Posterior cingulate gyrus (tissue), 11 donors: ENCODE results near the gene PRELID2.
A peak's percentile ranks its signal among the peaks of the same experiment; 100 is the strongest.
"Not testable (repeated sequence)": the region's sequence is repeated elsewhere in the genome, so short reads cannot be mapped to it uniquely, and the experiment has no call there.

Source experiments
- DNase-seq, 10 donors: peaks; one replicate each; pipeline versions ENCODE4 v3.0.0 to v3.0.0-alpha.2; 2020 to 2021; ENCODE audit warnings: mixed read lengths in 3 of 10
- intact Hi-C: fragments of 100-400 bp; cut with DNase I; formaldehyde crosslinking; loops from one replicate; pipeline ENCODE4 v1.15.1; 2023

PRELID2 gene

DNA sequence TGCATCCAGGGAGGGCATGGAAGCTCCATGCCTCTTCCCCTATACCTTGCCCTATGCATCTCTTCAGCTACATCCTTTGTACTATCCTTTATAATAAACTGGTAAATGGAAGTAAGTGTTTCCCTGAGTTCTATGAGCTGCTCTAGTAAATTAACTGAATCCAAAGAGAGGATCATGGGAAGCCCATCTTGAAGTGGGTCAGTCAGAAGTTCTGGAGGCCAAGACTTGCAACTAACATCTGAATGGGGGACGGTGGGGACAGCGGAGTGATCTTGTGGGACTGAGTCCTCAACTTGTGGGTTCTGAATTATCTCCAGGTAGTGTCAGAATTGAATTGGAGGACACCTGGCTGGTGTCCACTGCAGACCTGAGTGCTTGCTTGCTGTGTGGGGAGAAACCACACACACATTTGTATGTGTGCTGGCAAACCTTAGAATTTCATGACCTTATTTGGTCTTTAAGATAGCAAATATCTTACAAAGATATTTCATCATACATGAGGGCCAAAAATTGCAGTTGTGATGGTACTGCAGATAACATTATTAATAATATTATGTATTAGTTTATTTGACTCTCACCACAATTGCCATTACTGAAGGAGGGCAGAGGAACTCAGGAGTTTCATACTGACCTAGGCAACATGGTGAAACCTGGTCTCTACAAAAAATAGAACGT is 5.5 kb upstream of the PRELID2 start:
- intact Hi-C loops: no loop called here
- DNase-seq: no peak

DNA sequence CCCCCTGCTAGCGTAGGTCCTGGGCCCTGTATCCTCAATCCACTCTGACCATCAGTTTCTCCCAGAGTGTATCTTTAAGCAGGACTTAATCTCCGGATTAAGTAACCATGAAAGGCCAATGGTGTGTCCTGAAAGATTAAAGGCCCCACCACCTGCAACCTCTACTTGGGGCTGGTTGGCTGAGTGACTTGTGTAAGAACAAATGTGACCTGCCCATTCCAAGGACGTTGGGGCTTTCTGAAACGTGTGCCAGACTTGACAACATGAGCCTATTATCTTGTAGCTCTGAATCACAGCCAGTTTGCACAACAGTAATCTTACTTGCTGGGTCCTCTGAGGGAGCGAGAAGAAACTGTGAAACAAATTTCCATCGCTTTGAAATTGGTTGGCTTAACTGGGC is 3.1 kb upstream of the PRELID2 start:
- intact Hi-C loops: loop anchor here (10.0 kb wide), 1 partner anchor 217 kb away; no protein-coding TSS in a partner anchor
- DNase-seq: no peak

DNA sequence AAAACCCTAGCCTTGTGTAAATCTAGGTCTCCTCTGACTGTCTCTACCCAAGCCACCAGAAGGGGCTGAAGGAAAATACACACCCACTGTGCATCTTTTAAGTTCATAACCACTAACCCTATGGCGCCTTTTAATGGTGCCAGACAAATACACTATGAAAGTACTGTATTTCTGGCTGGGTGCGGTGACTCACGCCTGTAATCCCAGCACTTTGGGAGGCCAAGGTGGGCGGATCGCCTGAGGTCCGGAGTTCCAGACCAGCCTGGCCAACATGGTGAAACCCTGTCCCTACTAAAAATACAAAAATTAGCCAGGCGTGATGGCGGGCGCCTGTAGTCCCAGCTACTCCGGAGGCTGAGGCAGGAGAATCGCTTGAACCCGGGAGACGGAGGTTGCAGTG is 1.1 kb upstream of the PRELID2 start:
- DNase-seq: not testable (repeated sequence)
- intact Hi-C loops: loop anchor here (10.0 kb wide), 1 partner anchor 219 kb away; no protein-coding TSS in a partner anchor

DNA sequence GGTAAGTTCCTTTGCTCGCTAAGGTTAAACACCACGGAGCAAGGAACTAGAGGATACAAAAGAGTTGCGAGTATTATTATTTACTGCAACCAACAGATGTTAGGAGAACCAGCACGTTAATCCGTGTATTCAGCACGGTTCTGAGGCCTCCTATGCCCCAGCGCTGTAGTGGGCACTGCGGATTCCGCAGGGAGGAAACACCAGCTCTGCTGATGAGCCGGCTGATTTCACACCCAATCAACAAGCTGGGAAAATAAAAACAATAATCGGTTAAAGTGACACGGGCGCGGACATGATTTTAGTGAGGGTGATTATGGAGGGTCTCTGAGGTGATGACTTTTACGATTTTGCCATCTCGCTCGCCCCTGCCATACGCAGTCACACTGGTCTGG is 702 bp upstream of the PRELID2 start:
- intact Hi-C loops: loop anchor here (10.0 kb wide), 1 partner anchor 219 kb away; no protein-coding TSS in a partner anchor
- DNase-seq: no peak

DNA sequence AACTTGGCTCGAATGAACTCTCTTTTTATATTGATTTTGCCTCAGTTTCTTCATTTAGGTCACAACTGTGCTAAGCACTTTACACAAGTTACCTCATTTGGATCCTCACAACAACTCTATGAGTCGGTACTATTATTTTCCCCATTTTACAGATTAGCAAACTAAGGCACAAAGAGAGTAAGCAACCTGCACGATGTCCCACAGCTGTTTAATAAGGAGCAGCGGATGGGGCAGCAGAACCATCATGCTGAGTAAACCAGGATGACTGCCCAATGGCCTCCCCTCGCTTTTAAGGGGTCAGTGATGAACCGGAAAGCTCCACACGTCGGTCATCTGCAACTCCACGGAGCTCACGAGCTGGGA is 607 bp downstream of the PRELID2 start:
- intact Hi-C loops: loop anchor here (10.0 kb wide), 1 partner anchor 220 kb away; no protein-coding TSS in a partner anchor
- no peak for DNase-seq

DNA sequence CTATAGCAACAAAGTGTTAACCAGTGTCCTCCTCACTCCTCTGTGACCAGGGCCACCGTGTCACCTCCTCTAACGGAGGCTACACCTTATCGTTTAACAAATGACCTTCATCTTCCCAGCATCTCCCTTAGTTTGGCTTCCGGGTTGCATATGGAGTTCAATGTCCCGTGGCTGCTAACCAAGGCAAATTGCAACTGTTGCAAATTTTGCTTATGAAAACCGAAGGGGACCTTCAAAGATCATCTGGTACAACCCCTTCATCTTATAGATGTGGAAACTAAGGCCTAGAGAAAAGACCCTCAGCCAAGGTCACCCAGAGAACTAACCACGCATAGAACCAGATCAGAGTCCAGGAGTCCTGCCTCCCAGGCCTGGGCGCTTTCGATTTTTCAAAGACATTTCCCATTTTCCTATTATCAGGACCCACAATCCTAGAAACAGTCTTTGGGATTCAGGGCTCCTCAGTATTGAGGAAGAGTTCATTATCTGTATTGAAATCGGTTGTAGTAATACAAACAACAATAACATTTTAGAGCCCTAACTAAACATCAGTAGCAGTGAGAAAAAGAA is 1.4 kb downstream of the PRELID2 start:
- DNase-seq: no peak
- intact Hi-C loops: loop anchor here (10.0 kb wide), 1 partner anchor 221 kb away; no protein-coding TSS in a partner anchor

DNA sequence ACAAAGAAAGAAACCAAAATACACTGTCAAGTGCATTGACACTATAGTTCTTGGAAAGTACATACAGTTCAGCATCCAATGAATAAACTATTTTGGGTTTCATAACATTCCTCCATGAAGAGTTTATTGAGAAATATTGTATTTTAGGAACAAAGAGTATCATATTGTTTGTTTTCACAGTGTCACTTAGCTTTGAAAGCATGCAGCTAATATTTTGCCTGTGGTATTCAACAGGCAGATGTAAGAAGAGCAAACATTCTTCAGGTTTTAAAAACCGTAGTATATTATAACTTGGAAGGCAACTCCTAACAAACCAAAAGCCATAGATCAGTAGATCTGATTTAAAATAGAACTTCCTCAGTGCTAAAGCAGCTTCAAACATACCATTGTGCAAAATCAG is 4.5 kb downstream of the PRELID2 start:
- intact Hi-C loops: loop anchor here (10.0 kb wide), 1 partner anchor 224 kb away; no protein-coding TSS in a partner anchor
- no peak for DNase-seq

DNA sequence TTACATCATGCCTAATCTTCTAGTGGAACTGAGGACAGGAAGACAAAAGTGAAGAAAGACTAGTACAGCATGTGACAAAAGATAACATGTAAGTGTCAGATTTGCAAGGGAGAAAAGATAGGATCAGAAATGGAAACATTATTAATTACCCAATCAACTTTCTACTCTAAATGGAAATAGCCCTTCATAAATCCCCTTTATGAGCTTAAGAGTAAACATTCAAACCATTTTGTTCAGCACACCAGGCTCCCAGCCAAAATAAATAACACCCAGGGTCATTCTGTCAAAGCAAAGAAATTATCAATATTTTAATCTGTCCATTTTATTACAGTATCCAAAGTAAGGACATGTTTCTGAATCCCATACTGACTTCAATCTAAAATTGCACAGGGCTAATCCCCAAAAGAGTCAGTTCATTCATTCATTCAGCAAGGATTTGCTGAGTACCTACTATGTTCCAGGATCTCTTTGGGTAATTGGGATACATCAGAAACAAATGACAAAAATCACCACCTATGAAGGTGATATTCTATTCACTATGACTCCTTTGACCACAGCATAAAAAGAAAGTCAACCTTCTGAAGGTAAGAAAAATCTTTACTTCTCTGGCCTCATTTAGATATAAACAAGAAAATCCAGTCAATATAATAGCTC is 5.3 kb downstream of the PRELID2 start:
- intact Hi-C loops: loop anchor here (10.0 kb wide), 2 partner anchors 225 to 305 kb away; no protein-coding TSS in a partner anchor

DNA sequence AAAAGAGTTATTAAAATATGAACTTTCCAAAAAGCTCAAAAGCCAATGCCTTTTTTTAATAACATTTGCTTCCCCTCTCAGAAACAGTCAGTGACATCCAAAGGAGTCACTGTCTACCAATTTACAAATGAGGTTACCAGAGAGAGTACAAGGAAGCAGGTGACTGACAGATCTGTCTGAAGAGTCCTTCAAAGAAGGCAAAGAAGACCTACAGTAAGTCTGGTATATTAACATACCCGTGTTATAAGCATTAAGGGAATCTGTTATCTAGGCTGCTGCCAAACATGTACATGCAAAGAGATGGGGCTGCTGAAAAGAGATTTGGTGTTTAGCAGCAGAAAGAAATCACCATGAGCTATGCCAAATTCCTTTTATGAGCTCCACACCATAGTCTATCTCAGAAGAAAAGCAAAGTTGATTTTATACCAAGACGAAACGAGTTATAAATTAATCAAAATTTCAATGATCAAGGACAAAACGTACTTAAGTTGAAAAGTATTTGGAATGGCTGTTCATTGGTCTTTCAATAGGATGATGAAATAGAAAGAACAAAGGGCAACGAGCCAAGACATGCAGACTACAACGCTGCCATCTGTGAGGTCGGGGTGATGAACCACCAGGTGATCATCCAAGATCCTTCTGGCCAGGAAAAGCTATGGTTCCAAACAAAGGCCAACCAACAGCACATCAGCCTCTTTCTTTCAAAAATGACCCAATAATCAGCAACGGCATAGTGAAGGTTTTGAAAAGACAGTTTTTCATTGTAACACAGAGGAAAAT is 8.1 kb downstream of the PRELID2 start:
- intact Hi-C loops: loop anchor here (10.0 kb wide), 1 partner anchor 308 kb away; no protein-coding TSS in a partner anchor
- no peak for DNase-seq

More for the DNA sequence above, 5.3 kb downstream of the PRELID2 start:
- no peak for DNase-seq

DNA sequence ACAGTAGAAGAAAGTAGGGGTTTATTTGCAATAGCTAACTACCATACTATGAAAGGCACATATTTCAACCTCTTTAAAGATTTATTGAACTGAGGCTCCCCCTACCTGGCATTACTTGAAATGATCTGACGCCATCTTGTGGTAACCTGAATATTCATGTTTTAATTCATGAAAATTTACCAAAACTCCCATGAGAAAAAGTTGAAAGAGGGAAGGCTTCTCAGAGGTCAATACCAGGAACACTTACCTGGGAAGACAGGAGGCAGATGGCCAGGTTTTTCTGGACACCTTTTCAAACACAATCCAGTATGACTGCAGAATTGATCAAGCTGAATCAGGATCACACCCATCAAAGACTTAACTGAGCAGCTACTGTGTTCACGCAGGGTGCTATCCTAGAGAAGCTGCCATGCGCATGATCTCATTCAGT is 9.4 kb downstream of the PRELID2 start:
- DNase-seq: no peak
- intact Hi-C loops: loop anchor here (1.0 to 10.0 kb wide), 2 partner anchors 309 to 1622 kb away; no protein-coding TSS in a partner anchor

DNA sequence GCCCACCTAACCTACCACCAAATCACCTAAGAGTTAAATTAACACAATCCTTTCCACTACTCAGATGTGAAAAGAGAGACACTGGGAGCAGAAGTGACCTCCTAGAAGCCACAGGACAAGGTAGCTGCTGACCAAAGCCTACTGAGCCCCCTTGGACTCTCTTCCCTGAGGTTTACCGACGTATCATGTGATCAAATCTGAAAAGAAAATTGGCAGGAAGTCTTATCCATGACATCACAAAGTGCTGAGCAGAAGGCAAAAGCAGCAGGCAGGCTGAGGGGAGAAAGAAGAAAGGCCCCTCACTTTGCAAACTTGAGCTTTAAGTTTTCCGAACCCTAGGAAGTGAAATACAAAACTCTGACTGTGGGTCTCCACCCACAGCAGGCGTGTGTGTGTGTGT is 11.1 kb downstream of the PRELID2 start:
- intact Hi-C loops: loop anchor here (10.0 kb wide), 1 partner anchor 311 kb away; no protein-coding TSS in a partner anchor
- no peak for DNase-seq

DNA sequence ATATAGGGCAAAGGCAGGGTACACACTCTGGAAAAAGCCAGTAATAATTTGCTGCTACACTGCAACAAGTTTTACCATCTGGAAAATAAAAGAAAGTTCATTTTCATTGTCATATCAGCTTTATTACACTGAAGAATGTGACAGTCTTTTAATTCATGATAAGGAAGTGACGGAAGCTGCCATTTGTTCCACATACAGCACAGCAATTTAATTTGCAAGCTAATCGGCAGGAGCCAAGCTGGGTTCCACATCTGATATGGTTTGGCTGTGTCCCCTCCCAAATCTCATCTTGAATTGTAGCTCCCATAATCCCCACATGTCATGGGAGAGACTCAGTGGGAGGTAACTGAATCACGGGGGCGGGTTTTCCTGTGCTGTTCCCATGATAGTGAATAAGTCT is 16.5 kb downstream of the PRELID2 start:
- intact Hi-C loops: no loop called here
- DNase-seq: no peak

DNA sequence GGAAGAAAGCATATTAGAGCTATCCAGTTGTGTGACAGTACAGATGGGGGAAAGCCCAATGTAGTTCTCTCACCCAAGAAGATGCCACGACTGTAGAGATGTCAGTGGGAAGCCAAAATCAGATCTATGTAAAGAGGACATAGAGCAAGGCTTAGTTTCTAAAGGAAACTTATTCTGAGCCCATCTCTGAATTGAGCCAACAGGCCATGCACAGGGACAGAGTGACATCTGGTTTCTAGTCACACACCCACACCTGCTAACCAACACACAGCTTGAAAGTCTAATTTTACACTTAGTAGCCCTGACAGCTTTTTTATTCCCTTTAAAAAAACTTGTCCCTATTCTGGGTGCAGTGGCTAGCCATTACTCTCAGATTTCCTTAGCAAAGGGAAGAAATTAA is 22.3 kb downstream of the PRELID2 start:
- DNase-seq: peak in 1 of 10 donors; percentile 11
- intact Hi-C loops: loop anchor here (5.0 kb wide), 1 partner anchor 131 kb away; no protein-coding TSS in a partner anchor

DNA sequence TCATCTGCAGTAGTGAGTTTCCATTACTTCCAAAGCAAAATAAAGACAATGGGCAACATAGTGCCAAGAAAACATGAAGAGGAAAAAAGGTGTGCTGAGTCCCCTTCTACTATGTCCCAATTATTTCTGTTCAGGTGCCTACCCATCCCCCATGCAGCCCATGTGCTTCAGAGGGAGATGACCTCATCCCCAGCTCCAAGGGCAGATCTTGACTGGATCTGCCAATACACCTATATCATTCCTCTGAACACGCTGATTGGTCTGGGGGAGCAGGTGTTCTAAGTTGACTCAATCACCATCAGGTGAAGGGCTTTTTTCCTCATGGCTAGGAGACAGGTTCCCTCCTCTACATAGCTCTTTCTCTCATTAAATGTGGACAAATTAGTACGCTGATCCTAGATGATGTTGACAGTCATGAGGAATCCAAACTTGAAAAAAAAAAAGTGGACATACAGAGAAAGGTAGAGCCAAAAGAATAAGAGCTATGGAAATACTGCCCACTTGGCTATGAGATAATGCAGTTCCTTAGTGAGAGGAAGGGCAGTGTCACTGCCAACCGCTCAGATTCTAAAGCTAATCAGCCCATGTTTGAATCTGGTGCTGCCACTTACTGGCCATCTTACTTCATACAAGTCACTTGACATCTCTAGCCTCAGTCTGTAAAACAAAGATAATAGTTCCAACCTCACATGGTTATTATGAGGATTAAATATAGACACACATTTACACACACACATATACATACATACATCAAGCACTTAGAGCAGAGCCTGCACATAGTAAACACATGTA is 23.1 kb downstream of the PRELID2 start:
- DNase-seq: peak in 5 of 10 donors; percentile 25 to 85 (median 31)
- intact Hi-C loops: loop anchor here (5.0 kb wide), 1 partner anchor 130 kb away; no protein-coding TSS in a partner anchor

DNA sequence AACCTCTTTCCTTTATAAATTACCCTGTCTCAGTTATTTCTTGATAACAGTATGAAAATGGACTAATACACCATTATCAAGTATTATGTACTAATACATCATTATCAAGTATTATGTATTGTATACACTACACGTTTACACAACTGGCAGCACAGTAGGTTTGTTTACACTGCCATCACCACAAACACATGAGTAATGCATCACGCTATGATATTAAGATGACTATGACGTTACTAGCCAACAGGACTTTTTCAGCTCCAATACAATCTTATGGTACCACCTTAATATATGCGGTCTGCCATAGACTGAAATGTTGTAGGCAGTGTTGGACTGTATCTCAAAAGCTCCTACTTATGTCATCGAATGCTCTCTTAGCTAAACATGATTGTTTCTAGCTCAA is 28.2 kb downstream of the PRELID2 start:
- DNase-seq: no peak
- intact Hi-C loops: no loop called here

DNA sequence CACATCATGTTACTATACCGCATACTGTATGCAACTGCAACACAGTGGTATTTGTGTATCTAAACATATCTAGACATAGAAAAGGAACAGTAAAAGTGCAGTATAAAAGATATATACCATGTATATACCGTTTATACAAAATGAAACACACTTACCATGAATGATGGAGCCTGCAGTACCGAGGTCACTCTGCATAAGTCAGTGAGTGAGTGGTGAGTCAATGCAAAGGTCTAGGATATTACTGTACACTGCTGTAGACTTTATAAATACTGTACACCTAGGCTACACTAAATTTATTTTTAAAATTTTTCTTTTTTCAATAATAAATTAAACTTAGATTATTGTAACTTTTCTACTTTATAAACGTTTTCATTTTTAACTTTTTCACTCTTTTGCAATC is 29.3 kb downstream of the PRELID2 start:
- DNase-seq: no peak
- intact Hi-C loops: no loop called here

DNA sequence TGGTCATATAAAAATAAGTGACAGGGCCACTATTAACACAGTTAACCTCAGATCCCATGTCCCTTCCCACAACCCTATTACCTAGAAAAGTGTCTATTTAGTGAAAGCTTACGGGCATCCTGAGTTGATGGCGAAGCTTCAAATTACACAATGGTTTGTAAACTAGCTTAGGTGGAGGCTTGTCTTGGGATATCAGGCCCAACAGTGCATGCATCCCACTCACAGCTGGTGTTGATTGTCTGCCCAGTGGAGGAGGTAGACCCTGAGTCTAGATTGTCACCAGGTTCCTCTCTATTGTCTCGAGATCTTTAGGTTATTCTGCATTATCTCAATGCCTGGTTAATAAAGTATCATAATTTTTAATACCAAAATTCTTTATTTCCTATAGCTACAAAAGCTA is 30.4 kb downstream of the PRELID2 start:
- intact Hi-C loops: no loop called here

DNA sequence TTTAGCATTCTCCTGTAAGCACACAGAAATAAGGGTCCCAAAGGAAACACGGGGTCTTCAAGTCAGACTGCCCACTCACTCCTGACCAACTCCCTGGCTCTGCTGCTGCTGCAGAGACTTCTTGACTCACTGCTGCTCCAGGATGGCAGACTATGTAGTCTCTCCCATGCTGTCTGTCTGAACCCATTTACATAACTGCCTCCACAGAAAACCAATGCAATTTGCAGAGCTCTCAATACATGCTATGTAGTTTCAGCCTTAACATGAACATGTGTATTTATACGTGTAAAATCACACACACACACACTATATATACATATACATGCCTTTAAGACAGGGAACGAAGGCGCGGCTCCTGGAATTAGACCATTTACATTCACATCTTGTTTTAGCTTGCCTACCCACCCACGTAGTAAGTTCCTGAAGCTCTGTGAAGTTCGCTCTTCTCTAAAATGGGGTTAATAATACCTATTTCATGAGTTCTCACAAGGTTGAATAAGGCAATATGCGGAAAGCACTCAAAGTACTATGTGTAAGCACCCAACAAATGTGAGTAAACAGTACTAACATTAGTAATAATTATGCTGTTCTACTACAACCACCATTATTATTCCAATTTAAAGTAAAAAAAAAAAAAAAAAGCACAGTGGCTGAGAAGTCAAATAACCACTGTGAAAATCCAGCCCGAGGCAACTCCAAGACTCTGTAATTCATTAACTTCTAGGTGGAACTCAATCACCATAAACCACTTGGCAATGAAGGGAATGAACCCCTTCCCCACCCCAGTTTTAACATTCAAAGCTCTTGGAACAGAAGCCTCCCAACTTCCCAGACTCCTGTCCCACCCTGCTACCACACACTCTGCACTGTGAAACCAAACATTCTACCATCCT is 31.8 kb downstream of the PRELID2 start:
- no peak for DNase-seq
- intact Hi-C loops: no loop called here

More for the DNA sequence above, 30.4 kb downstream of the PRELID2 start:
- DNase-seq: no peak

DNA sequence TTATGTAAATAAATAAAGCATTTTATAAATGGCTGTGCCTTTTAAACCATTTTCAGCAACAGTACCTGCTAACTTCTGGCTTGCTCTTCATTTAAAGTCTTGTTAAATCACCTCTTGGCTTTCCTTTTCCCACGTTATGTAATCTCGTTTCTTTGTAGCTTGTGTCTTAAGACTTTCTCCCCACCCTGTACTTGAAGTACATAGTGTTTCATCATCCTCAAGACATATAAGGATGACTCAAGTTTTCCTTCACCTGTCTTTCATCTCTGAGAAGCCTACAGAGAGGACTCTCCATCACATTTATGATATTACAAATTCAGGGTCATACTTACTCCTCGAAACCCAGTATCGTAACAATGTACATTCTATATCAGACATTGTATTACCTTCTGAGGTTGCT is 33.9 kb downstream of the PRELID2 start:
- DNase-seq: no peak
- intact Hi-C loops: no loop called here
